Sigmoid colon (tissue), 4 donors: Measurements from ENCODE around the gene RHBDL1.
A peak's percentile ranks its signal among the peaks of the same experiment; 100 is the strongest.

Experiments
- EP300 ChIP-seq, 4 donors: sonication (generic); formaldehyde crosslinking; IDR thresholded peaks; one replicate each; pipeline ENCODE4 v1.6.1; 2017; ENCODE audit warnings: antibody characterized with exemption in 4 of 4
- POLR2A ChIP-seq, 2 donors: fragments of 450-650 bp; IDR thresholded peaks; one replicate each; pipeline ENCODE4 v1.6.1; 2016; ENCODE audit warnings: antibody characterized with exemption in 2 of 2, mild to moderate bottlenecking in 2 of 2, moderate library complexity in 2 of 2
- TF ChIP-seq, protein P1 (sequence below), 4 experiments: fragments of 450-650 bp in 3 of 4; fragments of 200-600 bp in 1 of 4; IDR thresholded peaks; one replicate each; pipeline ENCODE4 v1.5.1; 2016 to 2019; ENCODE audit warnings: antibody characterized with exemption in 4 of 4, mild to moderate bottlenecking in 3 of 4, moderate library complexity in 2 of 4

DNA sequence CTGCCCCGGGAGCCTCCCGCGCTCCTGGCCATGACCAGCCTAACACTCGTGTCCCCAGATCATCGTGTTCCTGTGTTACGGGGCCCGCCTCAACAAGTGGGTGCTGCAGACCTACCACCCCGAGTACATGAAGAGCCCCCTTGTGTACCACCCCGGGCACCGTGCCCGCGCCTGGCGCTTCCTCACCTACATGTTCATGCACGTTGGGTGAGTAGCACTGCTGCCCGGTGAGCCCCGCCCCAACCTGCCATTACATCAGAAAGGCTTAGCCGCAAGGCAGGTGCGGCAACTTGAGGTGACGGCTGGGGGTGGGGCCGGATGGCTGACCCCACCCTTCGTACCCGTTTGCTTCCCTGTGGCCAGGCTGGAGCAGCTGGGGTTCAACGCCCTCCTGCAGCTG, 1.4 kb downstream of the RHBDL1 start:
- TF ChIP-seq, protein P1, sequence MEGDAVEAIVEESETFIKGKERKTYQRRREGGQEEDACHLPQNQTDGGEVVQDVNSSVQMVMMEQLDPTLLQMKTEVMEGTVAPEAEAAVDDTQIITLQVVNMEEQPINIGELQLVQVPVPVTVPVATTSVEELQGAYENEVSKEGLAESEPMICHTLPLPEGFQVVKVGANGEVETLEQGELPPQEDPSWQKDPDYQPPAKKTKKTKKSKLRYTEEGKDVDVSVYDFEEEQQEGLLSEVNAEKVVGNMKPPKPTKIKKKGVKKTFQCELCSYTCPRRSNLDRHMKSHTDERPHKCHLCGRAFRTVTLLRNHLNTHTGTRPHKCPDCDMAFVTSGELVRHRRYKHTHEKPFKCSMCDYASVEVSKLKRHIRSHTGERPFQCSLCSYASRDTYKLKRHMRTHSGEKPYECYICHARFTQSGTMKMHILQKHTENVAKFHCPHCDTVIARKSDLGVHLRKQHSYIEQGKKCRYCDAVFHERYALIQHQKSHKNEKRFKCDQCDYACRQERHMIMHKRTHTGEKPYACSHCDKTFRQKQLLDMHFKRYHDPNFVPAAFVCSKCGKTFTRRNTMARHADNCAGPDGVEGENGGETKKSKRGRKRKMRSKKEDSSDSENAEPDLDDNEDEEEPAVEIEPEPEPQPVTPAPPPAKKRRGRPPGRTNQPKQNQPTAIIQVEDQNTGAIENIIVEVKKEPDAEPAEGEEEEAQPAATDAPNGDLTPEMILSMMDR (IDR thresholded peaks at IDR 0.05) = no peak
- TF ChIP-seq EP300 (IDR thresholded peaks at IDR 0.05) (no peak), POLR2A (IDR thresholded peaks at IDR 0.05) (peak in 1 of 2 donors; percentile 19)
